Neural progenitor cell (in vitro differentiated cells): ENCODE measurements around the gene SPIRE2.

Source experiments
- CTCF ChIP-seq: fragments of 200-600 bp; sonication (generic); IDR thresholded peaks from 2 replicates; pipeline ENCODE4 v1.5.1; 2017; ENCODE audit warnings: antibody characterized with exemption, mild to moderate bottlenecking
- EZH2 ChIP-seq: fragments of 200-600 bp; sonication (generic); IDR thresholded peaks from 2 replicates; pipeline ENCODE4 v1.6.1; 2017; ENCODE audit warnings: antibody characterized with exemption, mild to moderate bottlenecking, moderate library complexity
- EZH2phosphoT487 ChIP-seq: fragments of 200-600 bp; sonication (generic); IDR thresholded peaks from 2 replicates; pipeline ENCODE4 v1.6.1; 2017; ENCODE audit warnings: antibody characterized with exemption

DNA sequence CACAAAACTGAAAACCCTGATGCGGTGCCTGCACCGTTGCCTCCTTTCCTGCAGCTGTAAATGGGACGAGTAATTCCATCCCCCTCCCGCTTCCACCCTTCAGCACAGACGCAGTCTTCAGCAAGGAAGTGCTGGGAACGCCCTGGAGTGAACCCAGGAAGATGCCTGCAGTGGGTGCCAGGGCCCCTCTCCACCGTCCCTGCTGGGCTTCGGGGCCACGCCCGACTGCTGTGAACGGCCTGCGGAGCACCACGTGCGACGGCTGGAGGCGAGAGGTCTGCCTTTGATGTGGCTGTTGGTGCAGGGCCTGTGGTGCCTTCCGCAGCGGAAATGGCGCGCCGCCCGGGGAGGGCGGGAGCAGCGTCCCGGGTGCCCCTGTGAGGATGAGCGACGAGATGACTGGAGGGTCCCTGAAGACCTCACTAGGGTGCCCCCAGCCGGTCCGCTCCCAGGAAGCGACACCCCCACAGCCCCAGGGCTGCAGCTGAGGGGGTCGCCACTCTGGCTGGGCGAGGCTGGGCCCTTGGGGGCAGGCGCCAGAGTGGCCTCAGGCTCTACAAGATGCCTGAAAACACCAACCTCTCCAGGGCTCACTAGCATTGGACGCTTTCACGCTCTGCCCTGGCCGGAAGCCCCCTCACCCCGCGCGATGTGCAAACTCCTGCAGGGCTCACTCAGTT, 89.6 kb downstream of the SPIRE2 start:
- TF ChIP-seq CTCF (no peak), EZH2 (peak; percentile 41), EZH2phosphoT487 (no peak)
